LNCaP clone FGC (cell line): ENCODE results near the gene IL11RA.

ENCODE experiments used
- DNase-seq: peaks from one replicate; pipeline ENCODE4 v3.0.0-alpha.2; 2011; ENCODE audit warnings: low read depth
- H3K4me3 ChIP-seq: 2 replicates; pipeline ENCODE4 v1.5.1; 2011; ENCODE audit warnings: mild to moderate bottlenecking, low read depth, low read length, control low read depth
- CTCF ChIP-seq: IDR thresholded peaks from 2 replicates; pipeline ENCODE4 v1.5.1; 2012; ENCODE audit warnings: mild to moderate bottlenecking; ENCODE audit not compliant: control insufficient read depth, insufficient read depth; ENCODE audit errors: extremely low read depth

The IL11RA gene

GRCh38 chr9:34623374-34624235 lies 28.4 kb upstream of the IL11RA start:
- TF ChIP-seq CTCF = no peak
- H3K4me3 ChIP-seq = no peak overlapping the region
- no peak for DNase-seq

GRCh38 chr9:34624475-34625185 lies 27.4 kb upstream of the IL11RA start:
- DNase-seq = no peak
- TF ChIP-seq CTCF = no peak
- no peak overlapping the region for H3K4me3 ChIP-seq

DNA sequence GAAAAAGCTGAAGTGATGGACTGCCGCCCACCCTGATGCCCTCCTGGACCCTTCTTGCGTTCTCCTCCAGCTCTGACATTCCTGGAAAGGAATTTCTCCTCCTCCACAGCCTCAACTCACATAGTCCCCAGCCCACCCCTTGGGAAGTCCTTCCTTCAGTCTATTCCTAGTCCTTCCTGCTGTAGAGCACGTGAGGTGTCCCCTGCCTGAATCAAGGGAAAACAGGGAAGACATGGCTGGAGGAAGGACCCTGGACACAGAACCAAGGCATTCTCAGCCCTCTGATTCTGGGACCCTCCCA lies 26.8 kb upstream of the IL11RA start:
- TF ChIP-seq CTCF = no peak
- no peak for DNase-seq
- H3K4me3 ChIP-seq = no peak overlapping the region

- DNase-seq = no peak
- peak overlapping the region; percentile 38 for H3K4me3 ChIP-seq
- TF ChIP-seq CTCF = no peak
Measured at GRCh38 chr9:34627716-34628655, 24.0 kb upstream of the IL11RA start.

DNA sequence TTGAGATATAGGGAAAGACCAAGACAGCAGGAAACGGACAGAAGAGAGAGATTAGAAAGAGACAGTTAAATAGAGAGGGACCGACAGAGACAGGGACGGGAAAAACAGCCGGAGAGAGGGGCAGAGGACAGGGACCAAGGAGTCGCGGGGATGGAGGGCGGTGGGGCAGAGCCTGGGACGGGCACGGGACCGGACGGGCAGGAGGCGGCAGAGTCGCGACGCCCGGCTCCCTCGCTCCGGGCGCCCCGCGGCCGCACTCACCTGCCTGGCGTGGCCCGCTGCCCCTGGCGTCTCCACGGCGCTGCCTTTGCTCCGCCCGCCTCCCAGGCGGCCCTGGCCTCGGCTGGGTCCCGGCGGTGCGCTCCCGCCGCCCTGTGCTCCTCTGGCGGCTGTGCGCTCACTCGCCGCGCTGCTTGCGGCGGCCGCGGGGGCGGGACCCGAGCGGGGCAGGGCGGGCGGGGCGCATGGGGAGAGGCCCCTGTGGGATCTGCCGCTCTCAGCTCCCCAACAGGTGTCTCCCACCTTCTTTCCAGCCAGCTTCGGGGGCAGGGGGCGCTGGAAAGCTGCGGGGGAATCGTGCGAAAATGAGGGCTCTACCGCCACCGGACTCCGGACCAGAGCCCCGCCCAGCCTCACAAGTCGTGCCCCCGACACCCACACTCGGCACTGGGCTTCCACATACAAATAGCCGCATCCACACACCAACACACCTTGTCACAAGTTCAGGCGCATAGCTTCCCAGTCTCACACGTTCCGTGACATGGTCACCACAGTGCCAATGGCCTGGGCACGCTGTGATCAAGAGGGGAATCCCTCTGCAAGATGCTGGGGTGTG lies 23.1 kb upstream of the IL11RA start, which contains the start of gene ARID3C:
Gene ARID3C, minus strand, starts transcription at position 411 of the 835 bp plus-strand sequence. CDS start 1,052 bp downstream, outside the sequence.
- no peak for DNase-seq
- peak within 1 kb of the TSS; percentile 42 for H3K4me3 ChIP-seq
- 0 out of 2 replicates have a peak, but pooled peaks have one; percentile 17 for TF ChIP-seq CTCF

GRCh38 chr9:34629491-34629808 lies 22.5 kb upstream of the IL11RA start:
- no peak for TF ChIP-seq CTCF
- DNase-seq = no peak
- H3K4me3 ChIP-seq = peak overlapping the region; percentile 42
